HCT116 (cell line): ENCODE results near the gene PROS1.

ENCODE experiments used
- POLR2AphosphoS5 ChIP-seq: IDR thresholded peaks from 2 replicates; pipeline ENCODE4 v1.6.1; 2011; ENCODE audit warnings: mild to moderate bottlenecking, low read depth, low read length, moderate library complexity
- ZNF274 ChIP-seq: fragments of 200-500 bp; sonication (Bioruptor generic); IDR thresholded peaks from 2 replicates; pipeline ENCODE4 v1.6.1; 2014; ENCODE audit warnings: mild to moderate bottlenecking, low read depth, low read length, inconsistent platforms

- TF ChIP-seq POLR2AphosphoS5 (no peak), ZNF274 (no peak)
Observed at GRCh38 chr3:93988764-93989163, 15.1 kb upstream of the PROS1 start.
